Rectal smooth muscle tissue (tissue), 1 donor: ENCODE measurements around the gene PLD3.

ENCODE experiments used
- H3K27ac ChIP-seq: one replicate; pipeline ENCODE4 v1.7.0; 2013; ENCODE audit warnings: low read depth, low read length, inconsistent platforms
- H3K27me3 ChIP-seq: one replicate; pipeline ENCODE4 v1.7.0; 2013; ENCODE audit warnings: low read length; ENCODE audit not compliant: control insufficient read depth, insufficient read depth
- H3K36me3 ChIP-seq: one replicate; pipeline ENCODE4 v1.7.0; 2013; ENCODE audit warnings: low read length; ENCODE audit not compliant: control insufficient read depth, insufficient read depth
- H3K4me1 ChIP-seq: one replicate; pipeline ENCODE4 v1.7.0; 2013; ENCODE audit warnings: low read length; ENCODE audit not compliant: control insufficient read depth, insufficient read depth
- H3K4me3 ChIP-seq: one replicate; pipeline ENCODE4 v1.7.0; 2013; ENCODE audit warnings: low read length
- H3K9ac ChIP-seq: one replicate; pipeline ENCODE4 v1.7.0; 2013; ENCODE audit warnings: low read length

The PLD3 gene

DNA sequence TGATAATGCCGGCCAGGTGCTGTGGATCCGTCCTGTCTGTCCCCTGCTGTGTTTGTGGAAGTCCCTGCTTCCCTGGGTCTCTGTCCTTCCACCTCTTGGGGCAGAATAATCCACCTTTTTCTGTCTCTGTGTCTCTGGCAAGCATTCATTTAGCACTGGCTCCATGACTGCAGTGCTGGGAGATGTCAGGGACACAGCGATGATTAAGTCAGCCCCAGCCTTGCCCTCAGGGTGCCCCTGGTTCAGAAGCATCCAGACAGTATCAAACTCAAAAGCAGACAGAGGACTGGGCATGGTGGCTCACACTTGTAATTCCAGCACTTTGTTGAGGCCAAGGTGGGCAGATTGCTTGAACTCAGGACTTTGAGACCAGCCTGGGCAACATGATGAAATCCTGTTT, 40.0 kb downstream of the PLD3 start:
- no peaks in the 10 kb centered on the region for H3K4me1 ChIP-seq
- no peak overlapping the region for H3K27ac ChIP-seq
- no peaks in the 10 kb centered on the region for H3K27me3 ChIP-seq
- no peak overlapping the region for H3K9ac ChIP-seq
- no peaks in the 10 kb centered on the region for H3K36me3 ChIP-seq
- H3K4me3 ChIP-seq = no peak overlapping the region

DNA sequence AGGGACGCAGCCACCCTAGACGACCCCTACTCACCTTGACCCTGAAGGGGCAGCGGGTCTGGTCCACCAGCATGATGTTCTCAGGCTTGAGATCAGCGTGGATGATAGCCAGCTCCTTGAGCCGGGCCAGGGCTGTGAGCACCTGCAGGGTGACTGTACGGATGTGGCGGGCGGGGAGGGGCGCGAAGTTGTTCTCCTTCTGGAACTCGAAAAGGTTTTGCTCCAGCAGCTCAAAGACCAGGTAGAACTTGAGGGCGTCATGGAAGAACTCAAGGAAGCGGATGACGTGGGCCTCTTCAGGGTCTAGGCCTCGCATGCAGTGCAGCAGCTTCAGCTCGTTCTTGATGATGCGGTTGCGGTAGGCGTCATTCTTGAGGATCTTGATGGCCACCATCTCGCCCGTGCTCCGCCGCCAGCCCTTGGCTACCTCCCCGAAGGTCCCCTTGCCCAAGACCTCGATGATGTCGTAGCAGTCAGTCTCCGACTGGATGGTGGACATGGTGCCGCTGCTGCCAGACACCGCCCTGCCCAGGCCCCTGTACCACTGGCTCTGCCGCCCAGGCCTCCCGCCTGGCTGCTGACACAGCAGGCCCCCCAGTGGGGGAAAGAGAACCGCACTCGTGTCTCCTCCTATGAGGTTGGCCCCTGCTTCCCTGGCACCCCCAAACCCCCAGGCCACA, 41.0 kb downstream of the PLD3 start:
- H3K27ac ChIP-seq = no peak overlapping the region
- H3K9ac ChIP-seq = no peak overlapping the region
- no peak overlapping the region for H3K4me3 ChIP-seq
- H3K36me3 ChIP-seq = no peaks in the 10 kb centered on the region
- no peaks in the 10 kb centered on the region for H3K27me3 ChIP-seq
- H3K4me1 ChIP-seq = no peaks in the 10 kb centered on the region

DNA sequence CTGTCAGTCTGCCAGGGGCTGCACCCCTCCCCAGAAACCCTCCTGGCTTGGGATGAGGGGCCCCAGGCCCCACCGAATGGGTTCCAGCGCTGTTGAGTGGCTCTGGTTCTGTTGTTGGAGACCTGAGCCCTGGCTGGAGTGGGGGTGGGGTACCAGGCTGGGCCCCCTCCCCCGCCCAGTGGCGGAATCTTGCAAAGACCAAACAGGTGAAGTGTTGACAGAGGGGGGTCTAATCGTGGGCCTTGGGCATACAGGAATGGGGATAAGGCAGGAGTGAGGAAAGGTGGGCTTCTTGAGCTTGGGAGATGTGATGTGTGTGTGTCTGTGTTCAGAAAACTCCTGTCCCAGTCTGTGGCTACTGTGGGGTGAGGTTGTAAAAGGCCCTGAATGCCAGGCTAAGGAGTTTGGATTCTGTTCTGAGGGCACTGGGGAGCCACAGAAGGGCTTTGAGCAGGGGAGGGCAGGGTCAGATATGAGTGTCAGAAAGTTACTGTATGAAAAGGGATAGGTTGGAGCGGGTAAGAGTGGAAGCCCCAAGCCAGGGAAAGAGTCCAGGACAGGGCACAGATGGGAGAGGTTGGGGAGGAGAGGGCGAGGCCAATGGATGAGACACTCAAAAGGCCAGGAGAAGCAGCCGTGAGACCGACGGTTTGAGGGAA, 41.7 kb downstream of the PLD3 start, which contains the start of gene HIPK4:
Gene HIPK4, minus strand, starts transcription at position 98 of the 659 bp plus-strand sequence. CDS start 279 bp downstream, outside the sequence.
- Histone ChIP-seq H3K36me3 (no peaks in the 10 kb centered on the region), H3K9ac (no peak within 1 kb of the TSS), H3K27ac (no peak within 1 kb of the TSS), H3K27me3 (no peaks in the 10 kb centered on the region), H3K4me1 (no peaks in the 10 kb centered on the region), H3K4me3 (no peak within 1 kb of the TSS)

DNA sequence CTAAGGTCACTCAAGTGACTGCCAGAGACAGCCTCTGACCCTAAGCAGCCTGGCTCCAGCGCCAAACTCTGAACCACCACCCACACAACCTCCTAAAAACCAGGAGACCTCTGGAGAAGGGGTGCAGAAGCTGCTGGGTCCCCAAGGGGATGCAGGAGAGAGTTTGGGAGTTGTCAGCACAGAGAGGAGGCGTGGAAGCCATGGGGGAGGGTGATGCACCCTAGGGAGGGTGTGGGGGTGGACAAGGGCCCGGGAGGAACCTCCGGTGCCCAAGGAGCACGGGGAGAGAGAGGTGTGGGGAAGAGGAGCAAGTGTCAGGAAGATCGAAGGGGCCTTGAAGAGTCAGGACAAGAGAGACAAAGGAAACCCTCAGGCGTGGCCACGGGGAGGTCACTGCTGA, 43.6 kb downstream of the PLD3 start:
- Histone ChIP-seq H3K9ac (no peak overlapping the region), H3K4me1 (no peaks in the 10 kb centered on the region), H3K4me3 (no peak overlapping the region), H3K36me3 (no peaks in the 10 kb centered on the region), H3K27ac (no peak overlapping the region), H3K27me3 (no peaks in the 10 kb centered on the region)

DNA sequence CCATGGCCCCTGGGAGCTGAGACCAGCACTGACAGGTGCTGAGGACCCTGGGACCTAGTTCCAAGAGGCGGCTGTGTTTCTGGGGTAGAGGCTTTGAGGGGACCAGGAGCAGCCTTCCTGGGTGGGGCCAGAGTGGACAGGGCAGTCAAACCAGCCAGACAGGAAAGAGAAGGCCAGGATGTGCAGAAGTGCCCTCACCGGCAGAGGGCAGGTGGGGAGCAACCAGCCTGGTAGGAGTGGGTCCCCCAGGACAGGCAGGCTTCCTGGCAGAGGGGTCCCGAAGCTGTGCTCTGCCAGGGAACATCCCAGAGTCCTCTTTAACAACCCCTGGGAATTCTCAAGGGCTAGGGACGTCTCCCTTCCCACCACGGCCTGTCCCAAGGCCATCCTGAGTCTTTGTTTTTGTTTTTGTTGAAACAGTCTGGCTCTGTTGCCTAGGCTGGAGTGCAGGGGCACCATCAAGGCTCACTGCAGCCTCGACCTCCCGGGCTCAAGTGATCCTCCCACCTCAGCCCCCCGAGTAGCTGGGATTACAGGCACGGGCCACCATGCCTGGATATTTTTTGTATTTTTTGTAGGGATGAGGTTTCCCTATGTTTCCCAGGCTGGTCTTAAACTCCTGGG, 44.5 kb downstream of the PLD3 start:
- H3K27me3 ChIP-seq = no peaks in the 10 kb centered on the region
- no peaks in the 10 kb centered on the region for H3K4me1 ChIP-seq
- no peak overlapping the region for H3K27ac ChIP-seq
- H3K9ac ChIP-seq = no peak overlapping the region
- H3K36me3 ChIP-seq = no peaks in the 10 kb centered on the region
- H3K4me3 ChIP-seq = no peak overlapping the region

DNA sequence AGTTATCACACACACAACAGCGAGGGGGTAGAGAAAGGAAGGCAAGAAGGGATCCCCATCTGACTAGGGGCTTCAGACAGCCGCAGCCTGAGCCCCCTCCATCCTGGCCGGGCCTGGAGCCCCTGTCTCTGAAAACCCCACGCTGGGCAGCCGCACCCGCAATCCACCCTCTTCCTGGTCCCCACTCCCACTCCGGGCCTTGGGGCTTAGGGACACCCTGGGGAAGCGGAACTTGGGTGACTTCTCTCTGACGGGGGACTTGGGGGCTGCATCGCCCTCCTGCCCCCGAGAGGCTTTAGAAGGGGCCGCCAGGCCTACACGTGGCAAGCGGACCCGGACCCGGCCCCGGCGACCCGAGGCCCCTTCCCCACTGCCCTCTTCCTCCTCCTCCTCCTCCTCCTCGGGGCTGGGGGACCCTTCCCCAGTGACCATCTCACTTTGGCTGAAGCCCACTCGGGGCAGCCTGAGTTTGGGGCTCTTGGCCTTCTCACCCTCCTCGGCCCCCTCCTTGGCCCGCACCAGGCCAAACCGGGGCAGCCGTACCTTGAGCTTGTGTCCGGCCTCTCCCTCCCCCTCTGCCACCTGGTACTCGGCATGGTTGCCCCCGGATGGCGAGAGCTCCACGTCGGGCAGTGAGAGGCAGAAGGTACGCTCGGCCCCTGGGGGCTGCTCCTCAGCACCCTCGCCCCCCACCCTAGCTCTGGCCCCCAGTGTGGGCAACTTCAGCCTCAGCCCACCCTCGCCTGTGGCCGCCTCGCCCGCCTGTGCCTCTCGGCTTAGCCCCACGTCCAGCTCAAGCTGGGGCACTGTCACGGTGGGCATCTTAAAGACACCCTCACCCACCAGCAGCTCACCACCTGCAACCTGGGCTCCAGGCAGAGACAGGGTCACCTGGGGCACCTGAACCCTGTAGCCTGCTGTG, 45.7 kb downstream of the PLD3 start:
- no peaks in the 10 kb centered on the region for H3K36me3 ChIP-seq
- H3K27me3 ChIP-seq = no peaks in the 10 kb centered on the region
- H3K4me1 ChIP-seq = no peaks in the 10 kb centered on the region
- H3K4me3 ChIP-seq = no peak overlapping the region
- no peak overlapping the region for H3K9ac ChIP-seq
- no peak overlapping the region for H3K27ac ChIP-seq

DNA sequence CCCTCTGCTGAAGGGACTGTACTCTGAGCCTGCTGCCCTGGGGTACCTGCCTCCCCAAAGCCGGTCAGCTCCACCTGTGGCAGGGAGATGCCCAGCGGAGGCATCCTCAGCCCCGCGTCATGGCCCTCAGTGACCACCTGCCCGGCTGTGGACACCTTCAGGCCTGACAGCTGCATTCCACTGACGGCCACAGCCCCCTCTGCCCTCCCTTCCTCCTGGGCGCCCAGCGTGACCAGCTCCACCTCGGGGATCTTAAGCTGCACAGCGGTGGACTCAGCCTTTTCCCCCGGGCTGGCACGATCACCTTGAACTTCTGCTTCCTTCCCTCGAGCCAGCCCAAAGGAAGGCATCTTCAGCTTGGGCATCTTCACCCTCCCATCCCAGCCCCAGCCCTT, 46.3 kb downstream of the PLD3 start:
- no peaks in the 10 kb centered on the region for H3K27me3 ChIP-seq
- H3K9ac ChIP-seq = no peak overlapping the region
- H3K4me3 ChIP-seq = no peak overlapping the region
- no peak overlapping the region for H3K27ac ChIP-seq
- no peaks in the 10 kb centered on the region for H3K36me3 ChIP-seq
- H3K4me1 ChIP-seq = no peaks in the 10 kb centered on the region

DNA sequence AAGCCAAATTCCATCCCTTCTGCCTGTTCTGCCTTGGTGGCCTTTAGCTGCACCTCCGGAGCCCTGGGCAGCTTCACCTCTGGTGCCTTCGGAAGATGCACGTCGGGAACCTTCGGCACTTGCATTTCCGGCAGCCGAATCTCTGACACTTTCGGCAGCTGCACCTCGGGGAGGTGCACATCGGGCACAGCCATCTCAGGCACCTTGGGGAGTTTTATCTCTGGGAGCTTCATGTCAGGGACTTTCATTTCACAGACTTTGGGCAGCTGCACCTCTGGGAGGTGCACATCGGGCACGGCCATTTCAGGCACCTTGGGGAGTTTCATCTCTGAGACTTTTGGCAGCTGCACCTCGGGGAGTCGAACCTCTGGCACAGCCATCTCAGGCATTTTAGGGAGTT, 47.5 kb downstream of the PLD3 start:
- no peak overlapping the region for H3K9ac ChIP-seq
- H3K4me3 ChIP-seq = no peak overlapping the region
- no peaks in the 10 kb centered on the region for H3K4me1 ChIP-seq
- H3K27ac ChIP-seq = no peak overlapping the region
- no peaks in the 10 kb centered on the region for H3K36me3 ChIP-seq
- H3K27me3 ChIP-seq = no peaks in the 10 kb centered on the region

DNA sequence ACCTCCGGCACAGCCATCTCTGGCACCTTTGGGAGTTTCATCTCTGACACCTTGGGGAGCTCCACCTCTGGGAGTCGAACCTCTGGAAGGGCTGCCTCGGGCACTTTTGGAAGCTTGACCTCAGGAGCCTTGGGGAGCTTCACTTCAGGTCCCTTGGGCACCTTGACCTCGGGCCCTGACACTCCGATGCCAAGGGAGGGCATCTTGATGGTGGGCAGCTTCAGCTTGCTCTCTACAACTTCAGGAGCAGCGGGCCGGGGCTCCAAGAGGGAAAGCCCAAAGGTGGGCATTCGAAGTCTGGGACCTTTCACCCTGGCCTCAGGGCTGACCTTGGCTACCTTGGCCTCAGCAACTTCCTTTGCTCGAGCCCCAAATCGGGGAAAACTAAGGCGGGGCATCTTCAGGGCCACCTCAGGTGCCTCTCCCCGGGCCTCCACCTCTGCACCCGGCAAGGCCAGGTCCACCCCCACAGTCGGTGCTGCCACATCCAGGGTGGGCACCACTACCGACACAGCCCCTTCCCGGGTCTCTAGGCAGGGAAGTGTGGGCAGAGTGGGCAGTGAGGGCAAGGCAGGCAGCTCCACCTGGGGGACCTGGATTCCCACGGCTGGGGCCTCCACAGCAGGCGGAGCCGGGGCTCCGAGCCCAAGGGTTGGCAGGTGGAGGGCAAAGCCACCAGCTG, 48.5 kb downstream of the PLD3 start:
- H3K27me3 ChIP-seq = no peaks in the 10 kb centered on the region
- no peak overlapping the region for H3K27ac ChIP-seq
- H3K9ac ChIP-seq = no peak overlapping the region
- H3K4me1 ChIP-seq = no peaks in the 10 kb centered on the region
- H3K4me3 ChIP-seq = no peak overlapping the region
- H3K36me3 ChIP-seq = no peaks in the 10 kb centered on the region

DNA sequence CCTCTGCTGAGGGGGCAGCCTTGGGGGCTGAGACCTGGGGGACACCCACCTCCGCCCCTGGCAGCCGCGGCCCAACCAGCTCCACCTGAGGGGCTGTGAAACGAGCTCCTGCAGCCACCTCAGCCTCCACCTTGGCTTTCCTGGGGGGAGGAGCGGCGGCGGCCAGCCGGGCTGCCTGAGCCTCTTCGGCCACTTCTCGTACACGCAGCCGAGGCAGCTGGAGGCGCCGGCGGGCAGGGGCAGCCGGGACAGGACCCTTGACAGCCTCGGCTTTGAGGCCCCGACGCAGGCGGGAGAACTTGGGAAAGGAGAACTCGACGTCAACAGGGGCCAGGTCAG, 49.0 kb downstream of the PLD3 start:
- Histone ChIP-seq H3K27ac (no peak overlapping the region), H3K9ac (no peak overlapping the region), H3K27me3 (no peaks in the 10 kb centered on the region), H3K36me3 (no peaks in the 10 kb centered on the region), H3K4me3 (no peak overlapping the region), H3K4me1 (no peaks in the 10 kb centered on the region)

DNA sequence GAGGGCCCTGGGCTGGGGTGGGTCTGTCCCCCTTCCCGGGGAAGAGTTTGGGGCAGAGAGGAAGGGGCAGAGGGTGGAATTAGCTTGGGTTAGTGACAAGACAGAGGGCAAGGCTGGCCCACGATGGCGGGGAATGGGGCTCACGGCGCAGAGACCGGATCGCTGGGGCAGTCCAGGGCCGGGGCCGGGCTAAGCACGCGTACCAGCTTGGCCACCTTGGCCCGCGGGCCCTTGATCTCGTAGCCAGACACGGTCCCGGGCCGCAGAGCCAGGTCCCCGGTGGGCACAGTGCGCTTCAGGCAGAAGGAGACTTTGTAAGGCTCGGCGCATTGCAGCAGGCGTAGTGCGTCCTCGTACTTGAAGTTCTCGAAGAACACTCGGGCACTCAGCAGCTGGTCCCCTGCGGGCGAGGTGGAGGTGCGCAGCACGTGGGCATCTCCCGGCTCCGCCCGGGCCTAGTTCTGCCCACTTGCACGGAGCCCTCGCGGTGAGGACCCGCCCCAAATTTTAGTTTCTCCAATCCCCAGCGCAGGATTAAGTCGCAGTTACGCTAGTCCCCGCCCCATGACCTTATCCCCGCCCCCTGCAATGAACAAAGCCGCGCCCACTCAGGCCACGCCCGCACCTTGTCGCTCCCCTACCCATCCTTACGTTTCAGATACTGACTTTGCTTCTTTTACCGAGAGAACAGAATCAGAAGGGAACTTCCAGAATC, 50.1 kb downstream of the PLD3 start:
- Histone ChIP-seq H3K9ac (no peak overlapping the region), H3K27ac (no peak overlapping the region), H3K4me1 (peaks cover 3% of the 10 kb centered on the region), H3K4me3 (no peak overlapping the region), H3K36me3 (no peaks in the 10 kb centered on the region), H3K27me3 (no peaks in the 10 kb centered on the region)
